Suprapubic skin (tissue), 4 donors: ENCODE measurements around the gene DTNA.

Experiments used
- EP300 ChIP-seq: sonication (generic); formaldehyde crosslinking; IDR thresholded peaks from one replicate; pipeline ENCODE4 v1.6.1; 2017; ENCODE audit warnings: antibody characterized with exemption
- POLR2AphosphoS5 ChIP-seq, 3 donors: sonication (generic); formaldehyde crosslinking; IDR thresholded peaks; one replicate each; pipeline ENCODE4 v1.6.1; 2017; ENCODE audit warnings: antibody characterized with exemption in 3 of 3
- TF ChIP-seq, protein P1 (sequence below), 2 donors: fragments of 200-600 bp in 1 of 2; fragments of 450-650 bp in 1 of 2; sonication (generic) in 1 of 2; IDR thresholded peaks; one replicate each; pipeline ENCODE4 v1.5.1; 2016 to 2019; ENCODE audit warnings: antibody characterized with exemption in 2 of 2, mild to moderate bottlenecking in 1 of 2, moderate library complexity in 1 of 2

DNA sequence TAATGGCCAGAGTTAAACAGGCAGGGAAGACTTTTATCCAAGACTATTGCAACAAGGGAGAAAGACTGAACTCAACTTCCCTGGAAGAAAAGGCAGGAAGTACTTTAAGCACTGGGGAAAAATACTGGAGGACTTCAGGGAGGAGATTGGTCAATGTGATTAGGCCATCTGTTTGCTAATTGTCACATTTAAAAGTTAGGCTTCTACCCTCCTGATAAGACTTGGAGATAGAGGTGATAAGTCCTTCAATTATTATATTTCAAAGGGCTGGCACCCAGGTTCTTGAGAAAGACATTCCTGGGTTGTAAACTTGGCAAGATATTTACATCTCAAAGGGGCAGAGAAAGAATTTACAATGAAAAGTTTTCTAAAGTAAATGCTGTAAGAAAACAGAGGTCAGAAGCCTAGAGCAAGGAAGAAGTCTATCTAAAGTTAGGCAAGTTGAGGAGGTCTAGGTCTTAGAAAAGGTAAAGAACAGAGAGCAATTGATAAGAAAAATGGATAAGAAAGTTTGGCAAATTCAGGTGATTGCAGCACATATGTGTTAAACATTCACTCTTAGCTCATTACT is 48.4 kb downstream of the DTNA start:
- TF ChIP-seq POLR2AphosphoS5 (IDR thresholded peaks at IDR 0.05) = no peak
- TF ChIP-seq, protein P1, sequence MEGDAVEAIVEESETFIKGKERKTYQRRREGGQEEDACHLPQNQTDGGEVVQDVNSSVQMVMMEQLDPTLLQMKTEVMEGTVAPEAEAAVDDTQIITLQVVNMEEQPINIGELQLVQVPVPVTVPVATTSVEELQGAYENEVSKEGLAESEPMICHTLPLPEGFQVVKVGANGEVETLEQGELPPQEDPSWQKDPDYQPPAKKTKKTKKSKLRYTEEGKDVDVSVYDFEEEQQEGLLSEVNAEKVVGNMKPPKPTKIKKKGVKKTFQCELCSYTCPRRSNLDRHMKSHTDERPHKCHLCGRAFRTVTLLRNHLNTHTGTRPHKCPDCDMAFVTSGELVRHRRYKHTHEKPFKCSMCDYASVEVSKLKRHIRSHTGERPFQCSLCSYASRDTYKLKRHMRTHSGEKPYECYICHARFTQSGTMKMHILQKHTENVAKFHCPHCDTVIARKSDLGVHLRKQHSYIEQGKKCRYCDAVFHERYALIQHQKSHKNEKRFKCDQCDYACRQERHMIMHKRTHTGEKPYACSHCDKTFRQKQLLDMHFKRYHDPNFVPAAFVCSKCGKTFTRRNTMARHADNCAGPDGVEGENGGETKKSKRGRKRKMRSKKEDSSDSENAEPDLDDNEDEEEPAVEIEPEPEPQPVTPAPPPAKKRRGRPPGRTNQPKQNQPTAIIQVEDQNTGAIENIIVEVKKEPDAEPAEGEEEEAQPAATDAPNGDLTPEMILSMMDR (IDR thresholded peaks at IDR 0.05) = no peak
- no peak for TF ChIP-seq EP300
